Measurements from ENCODE around the gene IL17RB.

DNA sequence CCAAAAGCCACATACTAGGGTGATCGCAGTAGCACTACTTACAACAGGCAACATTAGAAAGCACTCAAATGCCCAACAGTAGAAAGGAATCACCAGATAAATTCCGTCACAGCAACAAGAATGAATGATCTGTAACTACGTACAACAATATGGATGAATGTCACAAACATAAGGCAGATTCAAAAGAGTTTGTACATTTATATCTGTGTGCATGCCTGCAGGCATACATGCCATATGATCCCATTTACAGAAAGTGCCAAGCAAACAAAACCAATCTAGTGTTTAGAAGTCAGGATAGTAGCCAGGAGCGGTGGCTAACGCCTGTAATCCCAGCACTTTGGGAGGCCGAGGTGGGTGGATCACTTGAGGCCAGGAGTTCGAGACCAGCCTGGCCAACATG, 3.5 kb downstream of the IL17RB start:
- TF ChIP-seq, protein P1, sequence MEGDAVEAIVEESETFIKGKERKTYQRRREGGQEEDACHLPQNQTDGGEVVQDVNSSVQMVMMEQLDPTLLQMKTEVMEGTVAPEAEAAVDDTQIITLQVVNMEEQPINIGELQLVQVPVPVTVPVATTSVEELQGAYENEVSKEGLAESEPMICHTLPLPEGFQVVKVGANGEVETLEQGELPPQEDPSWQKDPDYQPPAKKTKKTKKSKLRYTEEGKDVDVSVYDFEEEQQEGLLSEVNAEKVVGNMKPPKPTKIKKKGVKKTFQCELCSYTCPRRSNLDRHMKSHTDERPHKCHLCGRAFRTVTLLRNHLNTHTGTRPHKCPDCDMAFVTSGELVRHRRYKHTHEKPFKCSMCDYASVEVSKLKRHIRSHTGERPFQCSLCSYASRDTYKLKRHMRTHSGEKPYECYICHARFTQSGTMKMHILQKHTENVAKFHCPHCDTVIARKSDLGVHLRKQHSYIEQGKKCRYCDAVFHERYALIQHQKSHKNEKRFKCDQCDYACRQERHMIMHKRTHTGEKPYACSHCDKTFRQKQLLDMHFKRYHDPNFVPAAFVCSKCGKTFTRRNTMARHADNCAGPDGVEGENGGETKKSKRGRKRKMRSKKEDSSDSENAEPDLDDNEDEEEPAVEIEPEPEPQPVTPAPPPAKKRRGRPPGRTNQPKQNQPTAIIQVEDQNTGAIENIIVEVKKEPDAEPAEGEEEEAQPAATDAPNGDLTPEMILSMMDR (IDR thresholded peaks at IDR 0.05; ENCODE audit: low read depth, low read length, poor library complexity, severe bottlenecking), result no peak
- TF ChIP-seq EZH2phosphoT487 (IDR thresholded peaks at IDR 0.05; ENCODE audit: borderline replicate concordance, low read length), result no peak

Data from DOHH2 (cell line).